Measurements from ENCODE around the gene BAG3. TPM values are rescaled to one million over a fixed set of nuclear protein-coding genes. Genes with fewer than 3 reads are reported as not detected.

BAG3 gene
- total and polyA plus RNA-seq, 7 donors = 283 to 855 (median 453) TPM

GRCh38 chr10:119667562-119668328 is 16.6 kb downstream of the BAG3 start:
- Histone ChIP-seq H3K36me3 (ENCODE audit: insufficient read depth in 1 of 2, low read depth in 1 of 2) (peaks cover 11 to 36% of the 10 kb centered on the region in 2 donors), H3K27ac (peak overlapping the region; percentile 99), H3K4me3 (peak overlapping the region; percentile 53), H3K27me3 (ENCODE audit: insufficient read depth in 3 of 3, low read length in 2 of 3) (no peaks in the 10 kb centered on the region), H3K9me3 (no peaks in the 10 kb centered on the region), H3K4me1 (peaks cover 80% of the 10 kb centered on the region)
- DNase-seq (peak; percentile 90 to 96), ATAC-seq (peak; percentile 74 to 82 (median 78))
- intact Hi-C loops (cut with DNase I) = loop anchor here in 1 of 2 donors (2.0 kb wide), 1 partner anchor 15 kb away; no protein-coding TSS in a partner anchor
- 15 to 19% (median 18%) methylated on average over 12 of the region's 12 CpGs for WGBS, 3 donors
- TF ChIP-seq CTCF (IDR thresholded peaks at IDR 0.05) = peak; percentile 23

GRCh38 chr10:119668461-119668860 is 17.3 kb downstream of the BAG3 start:
- peak; percentile 56 to 85 for DNase-seq
- H3K9me3 ChIP-seq = no peaks in the 10 kb centered on the region
- peak overlapping the region; percentile 53 for H3K4me3 ChIP-seq
- H3K27me3 ChIP-seq (ENCODE audit: insufficient read depth in 3 of 3, low read length in 2 of 3) = no peaks in the 10 kb centered on the region
- H3K27ac ChIP-seq = peak overlapping the region; percentile 99
- peak; percentile 63 to 66 (median 64) for ATAC-seq
- peaks cover 80% of the 10 kb centered on the region for H3K4me1 ChIP-seq
- TF ChIP-seq CTCF (IDR thresholded peaks at IDR 0.05) = no peak
- intact Hi-C loops (cut with DNase I) = loop anchor here in 1 of 2 donors (2.0 kb wide), 1 partner anchor 16 kb away; no protein-coding TSS in a partner anchor
- peaks cover 17 to 43% of the 10 kb centered on the region in 2 donors for H3K36me3 ChIP-seq (ENCODE audit: insufficient read depth in 1 of 2, low read depth in 1 of 2)
- 31 to 46% (median 32%) methylated on average over 6 of the region's 6 CpGs for WGBS, 3 donors

- intact Hi-C loops (cut with DNase I) = loop anchor here in 1 of 2 donors (2.0 kb wide), 1 partner anchor 17 kb away; no protein-coding TSS in a partner anchor
- peaks cover 22 to 52% of the 10 kb centered on the region in 2 donors for H3K36me3 ChIP-seq (ENCODE audit: insufficient read depth in 1 of 2, low read depth in 1 of 2)
These were observed 18.2 kb downstream of the BAG3 start for GRCh38 chr10:119669331-119669730.

GRCh38 chr10:119669975-119670640 is 18.9 kb downstream of the BAG3 start:
- Histone ChIP-seq H3K9me3 (no peaks in the 10 kb centered on the region), H3K27me3 (ENCODE audit: insufficient read depth in 3 of 3, low read length in 2 of 3) (no peaks in the 10 kb centered on the region), H3K4me3 (peak overlapping the region; percentile 53), H3K27ac (peak overlapping the region; percentile 99), H3K4me1 (peaks cover 82% of the 10 kb centered on the region), H3K36me3 (ENCODE audit: insufficient read depth in 1 of 2, low read depth in 1 of 2) (peaks cover 22 to 59% of the 10 kb centered on the region in 2 donors)
- WGBS, 3 donors = 44 to 59% (median 46%) methylated on average over 18 of the region's 18 CpGs
- no peak for TF ChIP-seq CTCF (IDR thresholded peaks at IDR 0.05)
- intact Hi-C loops (cut with DNase I) = loop anchor here in 1 of 2 donors (2.0 kb wide), 1 partner anchor 17 kb away; no protein-coding TSS in a partner anchor
- DNase-seq = peak; percentile 69 to 77
- peak; percentile 3 to 58 (median 34) for ATAC-seq

More at GRCh38 chr10:119669331-119669730, 18.2 kb downstream of the BAG3 start:
- DNase-seq (no peak), ATAC-seq (no peak)
- Histone ChIP-seq H3K27me3 (ENCODE audit: insufficient read depth in 3 of 3, low read length in 2 of 3) (no peaks in the 10 kb centered on the region), H3K9me3 (no peaks in the 10 kb centered on the region), H3K4me1 (peaks cover 80% of the 10 kb centered on the region), H3K4me3 (peak overlapping the region; percentile 53), H3K27ac (peak overlapping the region; percentile 99)
- no peak for TF ChIP-seq CTCF (IDR thresholded peaks at IDR 0.05)
- WGBS, 3 donors = 49 to 71% (median 52%) methylated on average over 5 of the region's 5 CpGs

Measured in psoas muscle (tissue), 8 donors.